ENCODE measurements around the gene APAF1. TPM values are rescaled to one million over a fixed set of nuclear protein-coding genes. Genes with fewer than 3 reads are reported as not detected.

APAF1 gene
- total RNA-seq, 1 experiment from 2014 or later = 19.3 TPM

- TF ChIP-seq ZBTB43 (CRISPR knock-in tag; IDR thresholded peaks at IDR 0.05) (no peak), NFYB (CRISPR knock-in tag; conservative IDR thresholded peaks at IDR 0.05; ENCODE audit: low read depth) (no peak), NR1H2 (CRISPR knock-in tag; IDR thresholded peaks at IDR 0.05) (no peak), NR3C1 (CRISPR knock-in tag; conservative IDR thresholded peaks at IDR 0.05; ENCODE audit: low read depth) (no peak), ZNF425 (CRISPR knock-in tag; conservative IDR thresholded peaks at IDR 0.05) (no peak), MAX (CRISPR knock-in tag; IDR thresholded peaks at IDR 0.05) (no peak), JUN (CRISPR knock-in tag; IDR thresholded peaks at IDR 0.05) (no peak), MYBL2 (CRISPR knock-in tag; IDR thresholded peaks at IDR 0.05) (no peak)
These were observed 112.4 kb downstream of the APAF1 start (continued) for GRCh38 chr12:98757455-98757854.

GRCh38 chr12:98758331-98758730 is 113.2 kb downstream of the APAF1 start:
- POLR2A ChIA-PET = interaction anchor here (0.6 kb wide), 1 partner anchor 85 kb away, joined by 8 read pairs; no protein-coding TSS in a partner anchor
- no peak for ATAC-seq
- Mint-ChIP-seq H3K27me3 (ENCODE audit: low read depth) (no peaks in the 10 kb centered on the region), H3K9me3 (no peaks in the 10 kb centered on the region), H3K36me3 (no peaks in the 10 kb centered on the region), H3K4me3 (no peak overlapping the region), H3K4me1 (no peaks in the 10 kb centered on the region), H3K27ac (no peak overlapping the region)
- TF ChIP-seq E2F1 (CRISPR knock-in tag; IDR thresholded peaks at IDR 0.05) (no peak), HMGA2 (CRISPR knock-in tag; IDR thresholded peaks at IDR 0.05) (no peak), E2F4 (CRISPR knock-in tag; IDR thresholded peaks at IDR 0.05; ENCODE audit: borderline replicate concordance, low read depth) (no peak), CTCF (IDR thresholded peaks at IDR 0.05) (no peak), CBFB (CRISPR knock-in tag; IDR thresholded peaks at IDR 0.05; ENCODE audit: low read depth) (no peak), ZNF232 (CRISPR knock-in tag; IDR thresholded peaks at IDR 0.05) (no peak), ZNF219 (CRISPR knock-in tag; IDR thresholded peaks at IDR 0.05; ENCODE audit: borderline replicate concordance) (no peak), JAZF1 (CRISPR knock-in tag; IDR thresholded peaks at IDR 0.05) (no peak), ATF1 (CRISPR knock-in tag; IDR thresholded peaks at IDR 0.05) (no peak), RORB (CRISPR knock-in tag; IDR thresholded peaks at IDR 0.05) (no peak), OVOL2 (CRISPR knock-in tag; IDR thresholded peaks at IDR 0.05; ENCODE audit: borderline replicate concordance) (no peak), PREB (CRISPR knock-in tag; IDR thresholded peaks at IDR 0.05; ENCODE audit: borderline replicate concordance) (no peak), ZNF396 (CRISPR knock-in tag; IDR thresholded peaks at IDR 0.05; ENCODE audit: borderline replicate concordance) (no peak), MXD4 (CRISPR knock-in tag; IDR thresholded peaks at IDR 0.05; ENCODE audit: borderline replicate concordance) (no peak), ZNF416 (CRISPR knock-in tag; IDR thresholded peaks at IDR 0.05) (no peak)
- CTCF ChIA-PET = interaction anchor here (1.4 kb wide), 1 partner anchor 17 kb away, joined by 3 read pairs; no protein-coding TSS in a partner anchor
- no peak for DNase-seq (ENCODE audit: low spot score)
